Gastroesophageal sphincter (tissue), 3 donors: ENCODE measurements around the gene LGR5.

ENCODE experiments used
- POLR2AphosphoS5 ChIP-seq: sonication (generic); formaldehyde crosslinking; IDR thresholded peaks from one replicate; pipeline ENCODE4 v1.6.1; 2017; ENCODE audit warnings: antibody characterized with exemption
- TF ChIP-seq, protein P1 (sequence below), 4 experiments: fragments of 200-600 bp in 2 of 4; fragments of 450-650 bp in 2 of 4; sonication (generic) in 1 of 4; IDR thresholded peaks; one replicate each; pipeline ENCODE4 v1.5.1; 2017 to 2019; ENCODE audit warnings: antibody characterized with exemption in 4 of 4, mild to moderate bottlenecking in 2 of 4, moderate library complexity in 2 of 4

- TF ChIP-seq, protein P1, sequence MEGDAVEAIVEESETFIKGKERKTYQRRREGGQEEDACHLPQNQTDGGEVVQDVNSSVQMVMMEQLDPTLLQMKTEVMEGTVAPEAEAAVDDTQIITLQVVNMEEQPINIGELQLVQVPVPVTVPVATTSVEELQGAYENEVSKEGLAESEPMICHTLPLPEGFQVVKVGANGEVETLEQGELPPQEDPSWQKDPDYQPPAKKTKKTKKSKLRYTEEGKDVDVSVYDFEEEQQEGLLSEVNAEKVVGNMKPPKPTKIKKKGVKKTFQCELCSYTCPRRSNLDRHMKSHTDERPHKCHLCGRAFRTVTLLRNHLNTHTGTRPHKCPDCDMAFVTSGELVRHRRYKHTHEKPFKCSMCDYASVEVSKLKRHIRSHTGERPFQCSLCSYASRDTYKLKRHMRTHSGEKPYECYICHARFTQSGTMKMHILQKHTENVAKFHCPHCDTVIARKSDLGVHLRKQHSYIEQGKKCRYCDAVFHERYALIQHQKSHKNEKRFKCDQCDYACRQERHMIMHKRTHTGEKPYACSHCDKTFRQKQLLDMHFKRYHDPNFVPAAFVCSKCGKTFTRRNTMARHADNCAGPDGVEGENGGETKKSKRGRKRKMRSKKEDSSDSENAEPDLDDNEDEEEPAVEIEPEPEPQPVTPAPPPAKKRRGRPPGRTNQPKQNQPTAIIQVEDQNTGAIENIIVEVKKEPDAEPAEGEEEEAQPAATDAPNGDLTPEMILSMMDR (IDR thresholded peaks at IDR 0.05): no peak
- no peak for TF ChIP-seq POLR2AphosphoS5
Measured at GRCh38 chr12:71430756-71431155, 8.8 kb upstream of the LGR5 start.
